Memory B cell (primary cell): ENCODE data around the gene ANGEL1.

ENCODE experiments used
- ATAC-seq: fragments of 150-1000 bp; cut with Tn5 transposase; 2 replicates; pipeline ENCODE4 v1.10.0; 2021; ENCODE audit warnings: low read depth, mild to moderate bottlenecking, moderate library complexity
- DNase-seq, 2 donors: peaks; one replicate each; pipeline ENCODE4 v3.0.0; 2022; ENCODE audit warnings: low spot score in 2 of 2
- H3K27ac Mint-ChIP-seq: one replicate; pipeline ENCODE4 v1.8.0; 2022; ENCODE audit warnings: mild to moderate bottlenecking, moderate library complexity, mixed read lengths
- H3K27me3 Mint-ChIP-seq: one replicate; pipeline ENCODE4 v1.8.0; 2022; ENCODE audit warnings: mixed read lengths
- H3K36me3 Mint-ChIP-seq: one replicate; pipeline ENCODE4 v1.8.0; 2022; ENCODE audit warnings: mild to moderate bottlenecking, mixed read lengths
- H3K4me1 Mint-ChIP-seq: one replicate; pipeline ENCODE4 v1.8.0; 2022; ENCODE audit warnings: mixed read lengths
- H3K4me3 Mint-ChIP-seq: one replicate; pipeline ENCODE4 v1.8.0; 2022; ENCODE audit warnings: mild to moderate bottlenecking, moderate library complexity, mixed read lengths
- H3K9me3 Mint-ChIP-seq: one replicate; pipeline ENCODE4 v1.8.0; 2022; ENCODE audit warnings: mixed read lengths

The ANGEL1 gene

DNA sequence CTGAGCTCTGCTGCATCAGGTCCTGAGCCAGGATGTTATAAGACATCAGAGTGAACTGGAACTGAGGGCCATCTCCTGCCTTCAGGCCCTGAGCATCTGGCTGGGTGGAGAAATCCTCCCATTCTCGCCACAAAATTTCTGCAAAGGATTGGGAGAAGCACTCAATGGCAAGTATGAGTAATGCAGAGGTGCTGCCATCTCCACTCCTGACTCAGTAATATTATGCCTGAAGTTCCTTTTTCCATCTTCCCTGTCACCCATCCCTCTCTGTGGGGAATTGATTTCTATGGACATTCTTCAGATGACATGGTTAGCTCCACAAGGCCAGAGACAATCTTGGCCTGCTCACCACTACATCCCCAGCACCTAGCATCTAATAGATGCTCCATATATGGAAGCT, 4.7 kb downstream of the ANGEL1 start:
- Mint-ChIP-seq H3K4me3 (no peak overlapping the region), H3K4me1 (peaks cover 24% of the 10 kb centered on the region), H3K9me3 (no peaks in the 10 kb centered on the region), H3K36me3 (peaks cover 33% of the 10 kb centered on the region), H3K27me3 (no peaks in the 10 kb centered on the region), H3K27ac (no peak overlapping the region)
- ATAC-seq = no peak
- no peak for DNase-seq

DNA sequence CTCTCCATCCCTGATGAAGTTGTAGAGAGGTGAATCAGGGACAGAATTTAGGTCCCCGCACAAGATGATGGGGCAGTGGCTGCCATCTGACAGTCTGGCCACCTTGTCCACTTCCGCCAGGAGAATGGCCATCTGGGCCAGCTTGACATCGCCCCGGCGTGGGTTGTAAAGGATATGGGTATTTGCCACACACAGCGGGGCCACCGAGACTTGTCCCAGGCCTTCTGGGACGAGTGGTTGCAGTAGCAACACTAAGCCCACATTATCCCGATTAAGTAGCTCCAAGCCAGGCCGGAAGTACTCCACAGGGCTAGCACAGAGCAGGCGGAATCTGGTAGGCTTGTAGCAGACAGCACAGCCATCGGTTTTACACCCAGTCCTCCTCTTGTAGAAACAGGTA, 6.2 kb downstream of the ANGEL1 start:
- Mint-ChIP-seq H3K4me3 (no peak overlapping the region), H3K9me3 (no peaks in the 10 kb centered on the region), H3K36me3 (peaks cover 40% of the 10 kb centered on the region), H3K27ac (no peak overlapping the region), H3K27me3 (no peaks in the 10 kb centered on the region), H3K4me1 (peaks cover 17% of the 10 kb centered on the region)
- DNase-seq (no peak), ATAC-seq (no peak)

DNA sequence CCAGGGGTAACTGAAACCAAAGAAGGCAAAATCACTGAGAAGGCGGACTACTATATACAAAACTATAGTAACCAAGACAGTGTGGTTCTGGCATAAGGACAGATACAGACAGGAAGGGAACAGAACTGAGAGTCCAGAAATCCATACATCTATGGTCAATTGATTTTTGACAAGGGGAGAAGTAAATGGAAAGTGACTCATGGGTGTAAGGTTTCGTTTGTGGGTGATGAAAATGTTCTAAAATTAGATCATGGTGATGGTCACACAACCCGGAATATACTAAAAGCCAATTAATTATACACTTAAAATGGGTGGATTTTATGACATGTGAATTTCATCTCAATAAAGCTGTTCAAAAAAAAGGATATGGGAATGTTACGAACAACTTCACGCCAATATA, 18.7 kb downstream of the ANGEL1 start:
- no peak overlapping the region for H3K27ac Mint-ChIP-seq
- H3K4me1 Mint-ChIP-seq = peaks cover 5% of the 10 kb centered on the region
- DNase-seq = no peak
- H3K4me3 Mint-ChIP-seq = no peak overlapping the region
- H3K9me3 Mint-ChIP-seq = peaks cover 4% of the 10 kb centered on the region
- peaks cover 40% of the 10 kb centered on the region for H3K36me3 Mint-ChIP-seq
- no peaks in the 10 kb centered on the region for H3K27me3 Mint-ChIP-seq
- no peak for ATAC-seq

DNA sequence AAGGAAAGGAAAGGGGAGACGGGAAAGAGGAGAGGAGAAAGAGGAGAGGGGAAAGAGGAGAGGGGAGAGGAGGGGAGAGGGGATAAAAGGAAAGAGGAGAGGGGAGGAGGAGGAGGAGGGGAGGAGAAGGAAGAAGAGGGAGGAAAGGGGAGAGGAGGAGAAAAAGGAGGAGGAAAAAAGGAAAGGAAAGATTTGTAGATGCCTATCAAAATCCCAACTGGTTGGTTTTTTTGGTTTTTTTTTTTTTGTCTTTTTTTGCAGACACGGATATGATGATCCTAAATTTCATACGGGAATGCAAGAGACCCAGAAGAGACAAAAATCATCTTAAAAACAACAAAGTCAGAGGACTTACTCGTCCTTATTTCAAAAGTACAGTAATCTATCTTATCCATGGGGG, 19.4 kb downstream of the ANGEL1 start:
- no peak for ATAC-seq
- Mint-ChIP-seq H3K4me3 (no peak overlapping the region), H3K36me3 (peaks cover 45% of the 10 kb centered on the region), H3K9me3 (peaks cover 4% of the 10 kb centered on the region), H3K27me3 (no peaks in the 10 kb centered on the region), H3K27ac (no peak overlapping the region), H3K4me1 (peaks cover 5% of the 10 kb centered on the region)
- no peak for DNase-seq

DNA sequence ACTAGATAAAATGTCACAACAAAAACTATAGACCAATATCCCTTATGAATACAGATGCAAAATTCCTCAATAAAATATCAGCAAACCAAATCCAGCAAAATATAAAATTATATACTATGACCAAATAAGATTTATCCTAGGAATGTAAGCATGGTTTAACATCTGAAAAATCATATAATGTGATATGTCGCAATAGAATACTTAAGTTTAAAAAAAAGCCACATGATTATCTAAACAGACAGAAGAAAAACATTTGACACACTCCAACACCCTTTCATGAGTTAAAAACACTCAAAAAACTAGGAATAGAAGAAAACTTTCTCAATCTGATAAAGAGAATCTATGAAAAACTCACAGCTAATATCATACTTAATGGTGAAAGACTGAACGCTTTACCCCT, 20.3 kb downstream of the ANGEL1 start:
- DNase-seq (no peak), ATAC-seq (no peak)
- H3K36me3 Mint-ChIP-seq = peaks cover 47% of the 10 kb centered on the region
- H3K4me3 Mint-ChIP-seq = no peak overlapping the region
- no peaks in the 10 kb centered on the region for H3K27me3 Mint-ChIP-seq
- peaks cover 5% of the 10 kb centered on the region for H3K4me1 Mint-ChIP-seq
- H3K9me3 Mint-ChIP-seq = peaks cover 4% of the 10 kb centered on the region
- no peak overlapping the region for H3K27ac Mint-ChIP-seq

DNA sequence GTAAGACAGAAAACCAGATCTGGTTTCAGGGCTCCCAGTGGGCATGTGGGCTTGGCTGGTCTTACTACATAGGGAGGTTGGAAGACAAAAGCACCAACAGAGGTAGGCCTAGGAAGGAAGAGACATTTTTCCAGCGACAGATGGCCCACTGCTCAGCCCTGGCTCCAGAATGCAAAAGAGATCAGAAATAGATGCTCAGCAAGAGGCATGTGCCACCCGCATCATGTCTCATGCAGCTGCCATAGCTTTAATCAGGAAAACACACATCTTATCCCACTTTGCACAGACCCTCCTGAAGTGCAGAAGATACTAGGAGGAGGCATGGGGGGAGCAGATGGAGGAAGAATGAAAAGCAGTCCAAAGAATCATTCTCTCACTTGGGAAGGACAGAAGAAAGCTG, 26.1 kb downstream of the ANGEL1 start:
- no peak overlapping the region for H3K27ac Mint-ChIP-seq
- H3K36me3 Mint-ChIP-seq = peaks cover 35% of the 10 kb centered on the region

DNA sequence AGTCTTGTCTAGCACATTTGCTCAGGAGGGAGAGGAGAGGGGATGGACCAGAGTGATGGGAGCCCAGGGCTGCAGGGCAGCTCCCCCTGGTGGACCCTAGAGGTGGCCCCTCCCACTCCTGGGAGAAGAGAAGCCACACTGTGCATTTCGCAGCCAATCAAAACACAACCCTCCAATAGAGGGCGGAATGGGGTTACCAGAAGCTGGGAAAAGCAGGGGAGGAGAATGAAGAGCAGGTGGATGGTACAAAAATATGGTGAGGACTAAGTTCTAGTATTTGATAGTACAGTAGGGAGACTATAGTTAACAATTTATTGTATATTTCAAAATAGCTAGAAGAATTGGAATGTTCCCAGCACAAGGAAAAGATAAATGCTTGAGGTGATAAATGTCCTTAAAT, 27.8 kb downstream of the ANGEL1 start:
- no peak overlapping the region for H3K27ac Mint-ChIP-seq
- ATAC-seq = peak; percentile 83
- no peak overlapping the region for H3K4me3 Mint-ChIP-seq
- H3K36me3 Mint-ChIP-seq = peaks cover 26% of the 10 kb centered on the region
- no peaks in the 10 kb centered on the region for H3K9me3 Mint-ChIP-seq
- H3K4me1 Mint-ChIP-seq = no peaks in the 10 kb centered on the region
- H3K27me3 Mint-ChIP-seq = no peaks in the 10 kb centered on the region
- peak in 1 of 2 donors; percentile 18 for DNase-seq

More for the DNA sequence above, 26.1 kb downstream of the ANGEL1 start:
- no peaks in the 10 kb centered on the region for H3K9me3 Mint-ChIP-seq
- ATAC-seq = no peak
- no peaks in the 10 kb centered on the region for H3K27me3 Mint-ChIP-seq
- peaks cover under 1% of the 10 kb centered on the region for H3K4me1 Mint-ChIP-seq
- no peak for DNase-seq
- H3K4me3 Mint-ChIP-seq = no peak overlapping the region

DNA sequence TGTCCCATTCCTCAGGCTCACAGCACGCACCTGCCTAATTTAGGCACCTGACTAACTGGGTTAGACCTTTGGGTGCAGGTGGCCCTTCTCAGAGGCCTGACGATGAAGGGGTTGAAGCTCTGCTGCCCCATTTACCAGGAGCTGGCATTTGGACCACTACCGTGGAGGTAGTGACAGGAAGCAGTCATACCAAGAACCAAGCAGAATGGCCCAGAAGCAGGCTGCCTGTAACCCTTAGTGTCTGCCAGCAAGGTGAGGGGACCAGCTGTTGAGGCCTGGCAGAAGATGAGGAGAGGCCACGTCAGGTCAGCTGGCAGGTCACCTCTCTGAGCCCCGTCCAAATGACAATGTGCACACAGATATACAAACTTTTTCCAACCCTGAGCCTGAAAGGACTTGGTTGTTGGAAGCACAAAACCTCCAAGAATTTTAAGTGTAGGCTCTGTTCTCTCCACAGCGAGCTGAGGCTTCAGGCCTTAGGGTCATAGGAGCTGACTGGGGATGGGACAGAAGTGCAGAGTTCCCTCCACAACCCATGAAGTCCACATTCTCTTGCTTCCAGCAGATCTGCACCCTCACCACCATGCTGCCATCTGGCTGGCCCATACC, 28.3 kb downstream of the ANGEL1 start:
- no peak for DNase-seq
- H3K4me1 Mint-ChIP-seq = no peaks in the 10 kb centered on the region
- H3K9me3 Mint-ChIP-seq = no peaks in the 10 kb centered on the region
- H3K4me3 Mint-ChIP-seq = no peak overlapping the region
- no peak overlapping the region for H3K27ac Mint-ChIP-seq
- no peaks in the 10 kb centered on the region for H3K27me3 Mint-ChIP-seq
- peaks cover 27% of the 10 kb centered on the region for H3K36me3 Mint-ChIP-seq
- no peak for ATAC-seq

DNA sequence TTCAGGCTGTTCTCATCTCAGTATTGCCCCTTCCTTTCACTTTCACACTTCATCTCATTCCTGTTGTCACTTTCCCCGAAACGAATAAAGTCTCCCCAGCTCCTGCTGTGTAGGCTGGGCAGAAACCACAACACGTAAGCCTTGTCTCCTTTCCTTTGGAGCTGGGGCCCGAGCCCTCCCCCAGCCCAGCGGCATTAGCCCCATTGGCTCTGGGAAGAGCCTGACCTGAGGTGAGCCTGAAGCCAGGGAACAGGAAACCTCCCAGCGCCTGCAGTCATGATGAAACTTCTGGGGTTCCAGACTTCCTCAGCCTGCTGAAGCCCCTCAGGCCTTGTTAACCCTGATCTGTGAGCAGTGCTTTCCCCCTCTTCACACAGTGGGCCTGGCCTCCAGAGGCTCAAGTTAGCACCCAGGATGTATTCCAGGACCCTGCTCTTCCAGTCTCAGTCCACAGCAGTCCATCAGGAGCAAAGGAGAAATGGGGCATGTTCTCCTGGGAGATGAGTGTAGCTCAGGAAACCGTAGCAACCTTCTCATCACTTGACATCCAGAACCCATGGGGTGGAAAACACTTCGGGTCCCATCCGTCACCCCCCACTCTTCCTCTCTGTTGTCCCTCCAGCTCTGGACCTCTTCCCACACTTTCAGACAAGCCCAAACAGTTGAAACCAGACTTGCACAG, 29.7 kb downstream of the ANGEL1 start:
- H3K4me1 Mint-ChIP-seq = no peaks in the 10 kb centered on the region
- no peak overlapping the region for H3K4me3 Mint-ChIP-seq
- H3K9me3 Mint-ChIP-seq = no peaks in the 10 kb centered on the region
- ATAC-seq (no peak), DNase-seq (no peak)
- H3K27ac Mint-ChIP-seq = peak overlapping the region; percentile 17
- H3K27me3 Mint-ChIP-seq = no peaks in the 10 kb centered on the region
- H3K36me3 Mint-ChIP-seq = peaks cover 19% of the 10 kb centered on the region

DNA sequence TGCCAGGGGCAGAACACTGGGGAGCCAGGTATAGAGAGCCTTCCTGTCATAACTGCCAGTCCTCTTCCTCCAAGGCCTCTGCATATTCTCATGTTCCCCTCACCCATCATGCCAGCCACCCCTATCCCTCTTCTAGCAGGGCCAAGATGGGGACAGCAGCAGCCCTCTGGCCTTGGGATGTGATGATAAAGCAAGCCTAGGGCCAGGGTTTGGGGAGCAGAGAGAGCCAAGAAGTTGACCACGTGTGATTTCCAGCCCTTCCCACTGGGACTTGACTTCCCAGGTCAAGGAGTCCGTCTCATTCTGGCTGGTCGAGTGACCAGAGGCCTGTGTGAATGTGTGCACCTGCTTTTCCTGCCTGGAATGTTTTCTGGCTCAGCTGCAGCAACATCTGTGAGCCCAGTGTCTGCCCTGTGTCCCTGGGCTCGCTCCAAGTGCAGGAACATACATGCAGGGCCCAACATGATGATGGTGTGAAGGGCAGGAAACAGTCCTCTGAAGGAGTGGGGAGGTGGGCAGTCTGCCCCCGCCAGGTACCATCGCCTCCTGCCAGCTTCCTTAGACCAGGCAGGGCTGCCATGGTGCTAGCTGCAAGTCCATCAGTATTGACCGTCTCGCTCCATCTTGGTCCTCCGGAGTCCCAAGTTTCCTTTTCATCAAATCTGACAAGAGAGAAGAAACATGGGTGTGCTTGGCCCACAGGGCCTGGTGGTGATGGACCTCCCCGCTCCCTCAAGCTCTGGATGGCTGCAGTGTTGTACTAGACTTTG, 30.4 kb downstream of the ANGEL1 start:
- peak overlapping the region; percentile 17 for H3K27ac Mint-ChIP-seq
- H3K4me3 Mint-ChIP-seq = no peak overlapping the region
- no peaks in the 10 kb centered on the region for H3K27me3 Mint-ChIP-seq
- H3K9me3 Mint-ChIP-seq = no peaks in the 10 kb centered on the region
- no peak for ATAC-seq
- peaks cover 14% of the 10 kb centered on the region for H3K36me3 Mint-ChIP-seq
- no peak for DNase-seq
- H3K4me1 Mint-ChIP-seq = no peaks in the 10 kb centered on the region

DNA sequence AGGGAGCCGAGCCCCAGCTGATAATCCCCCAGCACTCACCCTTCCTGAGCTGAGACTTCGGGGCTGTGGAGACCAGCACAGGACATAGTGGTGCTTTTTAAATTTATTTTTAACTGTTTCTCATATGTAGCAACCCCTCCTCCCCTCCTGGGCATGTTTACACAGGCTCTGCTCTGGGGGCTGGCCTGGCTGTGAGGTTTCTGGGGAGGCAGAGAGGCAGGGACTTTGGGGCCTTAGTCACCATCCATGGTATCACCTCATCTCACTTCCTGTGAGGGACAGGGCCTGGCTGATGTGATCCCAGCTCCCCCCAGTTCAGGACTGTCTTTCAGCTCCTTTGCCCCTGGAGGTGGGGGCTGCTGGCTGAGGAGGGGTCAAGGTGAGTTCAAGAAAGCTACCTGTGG, 31.0 kb downstream of the ANGEL1 start:
- DNase-seq (no peak), ATAC-seq (no peak)
- Mint-ChIP-seq H3K9me3 (no peaks in the 10 kb centered on the region), H3K27ac (no peak overlapping the region), H3K4me3 (no peak overlapping the region), H3K36me3 (peaks cover 13% of the 10 kb centered on the region), H3K27me3 (no peaks in the 10 kb centered on the region), H3K4me1 (no peaks in the 10 kb centered on the region)

DNA sequence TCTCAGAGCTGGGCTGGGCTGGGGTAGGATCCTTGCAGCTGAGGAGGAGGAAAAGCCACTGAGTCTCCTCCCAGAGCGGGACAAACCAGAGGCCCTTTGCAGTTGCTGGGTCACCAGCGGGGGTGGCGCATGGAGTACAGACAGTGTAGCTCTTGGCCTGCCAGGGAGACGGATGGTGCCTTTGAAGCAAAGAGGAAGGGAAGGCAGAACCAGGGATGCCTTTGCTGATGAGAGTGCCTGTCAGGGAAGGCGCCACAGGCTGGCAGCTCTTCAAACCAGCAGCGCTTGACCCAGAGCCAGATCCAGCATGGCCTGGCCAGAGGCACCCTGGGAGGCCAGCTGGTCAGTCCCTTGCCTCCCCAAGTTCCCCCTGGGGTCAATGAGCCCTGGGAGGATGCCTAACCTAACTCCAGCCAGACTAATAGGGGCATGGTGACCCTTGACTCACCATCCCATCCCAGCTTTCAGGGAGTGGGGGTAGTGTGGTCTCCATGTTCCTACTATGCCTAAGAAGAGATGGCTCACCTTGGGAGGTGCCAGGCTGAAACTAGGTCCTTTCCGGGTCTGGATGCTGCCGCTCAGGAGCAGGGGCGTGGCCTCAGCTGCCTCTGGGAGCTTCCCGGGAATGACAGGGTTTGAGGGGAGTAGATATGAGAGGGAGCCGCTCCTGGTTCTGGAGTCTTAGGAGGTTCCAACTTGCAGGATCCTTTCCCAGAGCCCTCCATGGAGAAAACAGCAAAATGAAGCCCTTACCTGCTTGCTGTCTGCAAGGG, 31.6 kb downstream of the ANGEL1 start:
- no peak for ATAC-seq
- Mint-ChIP-seq H3K27me3 (no peaks in the 10 kb centered on the region), H3K9me3 (no peaks in the 10 kb centered on the region), H3K4me1 (no peaks in the 10 kb centered on the region), H3K27ac (no peak overlapping the region), H3K4me3 (no peak overlapping the region), H3K36me3 (peaks cover 10% of the 10 kb centered on the region)
- DNase-seq = no peak

DNA sequence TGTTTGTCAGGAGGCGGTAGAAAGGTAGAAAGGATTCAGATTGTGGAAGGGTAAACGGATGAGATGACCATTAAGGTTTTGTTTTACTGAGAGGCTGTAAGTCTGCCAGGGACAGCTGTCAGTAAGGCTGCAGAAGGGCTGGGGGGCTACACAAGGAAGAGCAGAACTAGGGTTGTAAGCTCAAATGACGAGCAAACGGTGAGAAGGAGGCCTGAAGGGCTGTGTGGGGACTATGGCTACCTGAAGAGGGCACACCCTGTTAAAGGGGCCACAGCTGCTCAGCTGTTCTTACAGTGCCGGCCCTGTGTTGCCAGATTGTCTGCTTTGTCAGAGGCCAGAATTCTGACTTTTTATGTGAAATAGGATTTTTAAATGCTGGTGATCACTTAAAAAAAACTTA, 32.3 kb downstream of the ANGEL1 start:
- Mint-ChIP-seq H3K9me3 (no peaks in the 10 kb centered on the region), H3K36me3 (peaks cover 8% of the 10 kb centered on the region), H3K4me3 (no peak overlapping the region), H3K4me1 (no peaks in the 10 kb centered on the region), H3K27me3 (no peaks in the 10 kb centered on the region), H3K27ac (peak overlapping the region; percentile 3)
- DNase-seq = no peak
- ATAC-seq = no peak

DNA sequence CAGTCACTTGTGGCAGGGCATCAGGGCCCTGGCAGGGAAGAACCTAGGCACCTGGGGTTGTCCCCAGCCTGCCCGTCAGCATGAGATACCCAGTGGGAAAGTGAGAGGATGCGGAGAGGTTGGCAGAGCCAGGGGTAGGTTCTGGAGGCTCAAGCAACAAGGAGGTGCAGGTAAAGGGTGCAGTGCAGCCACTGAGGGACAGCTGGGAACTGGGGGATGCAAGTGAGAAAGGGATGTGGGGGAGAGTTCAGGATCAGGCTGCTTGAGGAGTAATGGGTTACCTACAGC, 32.7 kb downstream of the ANGEL1 start:
- peaks cover 7% of the 10 kb centered on the region for H3K36me3 Mint-ChIP-seq

More for the DNA sequence above, 32.7 kb downstream of the ANGEL1 start:
- H3K27me3 Mint-ChIP-seq = no peaks in the 10 kb centered on the region
- no peaks in the 10 kb centered on the region for H3K4me1 Mint-ChIP-seq
- peak overlapping the region; percentile 3 for H3K27ac Mint-ChIP-seq
- H3K4me3 Mint-ChIP-seq = no peak overlapping the region
- H3K9me3 Mint-ChIP-seq = no peaks in the 10 kb centered on the region
- ATAC-seq = no peak
- no peak for DNase-seq
